GM12875 (cell line): ENCODE measurements around the gene USP35.

Experiments
- H3K4me3 ChIP-seq: one replicate; pipeline ENCODE4 v1.5.1; 2011; ENCODE audit warnings: low read depth, low read length, control low read depth
- TF ChIP-seq, protein P1 (sequence below): IDR thresholded peaks from 2 replicates; pipeline ENCODE4 v1.5.1; 2011; ENCODE audit warnings: low read depth, mild to moderate bottlenecking, control low read depth, inconsistent platforms, low read length, moderate library complexity, borderline replicate concordance; ENCODE audit not compliant: insufficient read depth

Gene USP35

DNA sequence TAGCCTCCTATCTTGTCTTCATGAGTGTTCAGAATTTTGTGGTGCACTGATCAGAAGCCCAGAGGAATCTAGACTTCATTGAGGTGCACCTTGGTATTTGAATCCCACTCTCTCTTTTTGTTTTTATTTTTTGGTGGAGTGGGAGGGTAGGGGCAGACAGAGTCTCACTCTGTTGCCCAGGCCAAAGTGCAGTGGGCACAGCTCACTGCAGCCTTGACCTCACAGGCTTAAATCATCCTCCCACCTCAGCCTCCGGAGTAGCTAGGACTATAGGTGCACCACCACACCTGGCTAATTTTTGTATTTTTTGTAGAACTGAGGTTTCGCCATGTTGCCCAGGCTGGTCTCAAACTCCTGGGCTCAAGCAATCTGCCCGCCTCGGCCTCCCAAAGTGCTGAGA, 38.4 kb upstream of the USP35 start:
- TF ChIP-seq, protein P1, sequence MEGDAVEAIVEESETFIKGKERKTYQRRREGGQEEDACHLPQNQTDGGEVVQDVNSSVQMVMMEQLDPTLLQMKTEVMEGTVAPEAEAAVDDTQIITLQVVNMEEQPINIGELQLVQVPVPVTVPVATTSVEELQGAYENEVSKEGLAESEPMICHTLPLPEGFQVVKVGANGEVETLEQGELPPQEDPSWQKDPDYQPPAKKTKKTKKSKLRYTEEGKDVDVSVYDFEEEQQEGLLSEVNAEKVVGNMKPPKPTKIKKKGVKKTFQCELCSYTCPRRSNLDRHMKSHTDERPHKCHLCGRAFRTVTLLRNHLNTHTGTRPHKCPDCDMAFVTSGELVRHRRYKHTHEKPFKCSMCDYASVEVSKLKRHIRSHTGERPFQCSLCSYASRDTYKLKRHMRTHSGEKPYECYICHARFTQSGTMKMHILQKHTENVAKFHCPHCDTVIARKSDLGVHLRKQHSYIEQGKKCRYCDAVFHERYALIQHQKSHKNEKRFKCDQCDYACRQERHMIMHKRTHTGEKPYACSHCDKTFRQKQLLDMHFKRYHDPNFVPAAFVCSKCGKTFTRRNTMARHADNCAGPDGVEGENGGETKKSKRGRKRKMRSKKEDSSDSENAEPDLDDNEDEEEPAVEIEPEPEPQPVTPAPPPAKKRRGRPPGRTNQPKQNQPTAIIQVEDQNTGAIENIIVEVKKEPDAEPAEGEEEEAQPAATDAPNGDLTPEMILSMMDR = no peak
- no peak overlapping the region for H3K4me3 ChIP-seq

DNA sequence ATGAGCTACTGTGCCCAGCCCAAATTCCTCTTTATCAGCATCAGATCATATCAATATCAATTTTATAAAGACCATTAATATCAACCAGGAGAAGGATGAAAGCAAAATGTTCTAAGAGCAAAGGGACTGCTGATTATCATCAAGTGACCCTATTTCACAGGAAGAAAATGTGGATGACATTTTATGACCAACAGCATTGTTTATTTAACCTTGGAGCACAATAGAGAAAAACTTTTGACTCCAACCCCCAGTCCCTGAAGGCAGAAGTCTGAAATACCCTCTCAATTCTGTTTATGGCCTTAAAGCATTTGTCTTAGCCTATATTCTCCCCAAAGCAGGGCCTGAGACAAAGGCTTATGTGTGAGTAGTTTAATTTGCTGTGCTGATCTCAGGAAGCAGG, 38.0 kb upstream of the USP35 start:
- TF ChIP-seq, protein P1 = no peak
- H3K4me3 ChIP-seq = no peak overlapping the region

DNA sequence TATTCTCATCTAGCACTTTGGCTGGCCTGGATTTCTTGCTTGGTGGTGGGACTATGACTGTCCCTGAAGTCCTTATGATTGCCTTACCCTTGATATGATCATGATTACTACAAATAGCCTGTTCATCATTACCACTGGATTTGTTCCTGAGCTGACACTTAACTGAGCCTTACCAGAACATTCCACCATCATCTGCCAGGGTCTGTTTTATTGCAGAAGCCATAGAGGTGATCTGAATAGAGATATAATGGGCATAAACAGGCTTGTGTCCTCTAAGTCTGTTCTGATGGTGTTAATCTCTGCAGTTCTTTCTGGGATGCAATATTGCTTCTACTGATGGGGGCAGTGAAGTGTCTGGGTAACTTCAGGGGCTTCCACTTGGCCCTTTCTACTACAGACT, 36.9 kb upstream of the USP35 start:
- H3K4me3 ChIP-seq = no peak overlapping the region

DNA sequence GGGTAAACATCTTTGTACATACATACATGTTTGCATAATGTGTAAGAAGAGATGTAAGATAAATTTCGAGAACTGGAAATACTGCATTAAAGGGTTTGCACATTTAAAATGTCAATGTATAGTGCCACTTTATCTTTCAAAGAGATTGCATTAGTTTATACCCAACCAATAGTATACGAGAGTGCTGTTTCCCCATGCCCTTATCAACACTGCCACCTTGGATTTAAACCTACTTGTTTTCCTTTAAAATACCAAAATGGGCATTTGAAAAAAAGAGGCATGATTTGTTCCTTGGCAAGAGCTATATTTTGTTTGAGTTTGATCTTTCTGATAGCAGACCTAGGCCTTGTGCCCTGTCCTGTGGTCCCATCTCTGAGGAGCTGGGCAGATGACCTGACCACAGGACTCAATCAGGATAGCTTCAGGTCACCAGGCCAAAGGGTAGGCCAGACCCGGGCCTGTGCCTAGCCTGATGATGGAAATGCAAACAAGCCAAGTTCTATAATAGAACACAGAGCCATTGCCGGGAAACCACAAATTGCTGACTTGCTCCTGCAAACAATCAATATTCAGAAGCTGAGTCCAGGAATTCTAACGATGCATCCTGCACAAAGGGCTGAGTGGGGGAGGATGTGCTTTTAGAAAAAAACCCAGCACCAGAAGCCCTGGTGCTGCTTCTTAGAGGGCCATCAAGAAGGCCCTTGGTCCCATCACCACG, 32.4 kb upstream of the USP35 start:
- TF ChIP-seq, protein P1 = no peak
- H3K4me3 ChIP-seq = no peak overlapping the region

More for the DNA sequence above, 36.9 kb upstream of the USP35 start:
- TF ChIP-seq, protein P1 = no peak

DNA sequence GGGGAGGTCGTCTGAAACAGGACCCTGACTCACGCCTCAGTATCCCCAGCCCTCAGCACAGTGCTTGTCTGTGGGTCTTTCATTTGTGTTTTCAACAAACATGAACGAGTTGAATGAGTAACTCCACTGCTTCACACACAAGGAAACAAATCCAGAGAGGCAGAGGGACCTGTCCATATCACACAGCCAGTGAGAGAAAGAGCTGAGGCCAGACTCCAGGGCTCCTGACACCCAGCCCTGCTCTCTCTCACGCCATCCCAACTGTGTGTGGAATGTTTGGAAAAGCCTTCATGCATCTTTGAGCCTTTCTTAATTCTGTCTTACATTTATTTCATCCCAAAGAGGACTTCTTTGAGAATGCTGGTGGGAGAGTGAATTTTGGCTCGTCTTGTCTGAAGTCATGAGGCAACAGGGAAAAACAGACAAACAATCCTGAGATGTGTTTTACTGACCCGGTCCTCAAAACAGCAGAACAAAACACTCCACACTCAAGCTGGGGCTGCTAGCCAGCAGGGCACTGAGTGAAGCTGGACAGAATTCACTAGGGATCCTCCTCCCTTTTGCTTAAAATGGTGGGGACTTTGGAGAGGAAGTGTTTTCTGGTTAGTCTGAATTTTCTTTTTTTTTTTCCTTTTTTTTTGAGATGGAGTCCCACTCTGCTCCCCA, 29.6 kb upstream of the USP35 start:
- TF ChIP-seq, protein P1 = no peak
- no peak overlapping the region for H3K4me3 ChIP-seq

DNA sequence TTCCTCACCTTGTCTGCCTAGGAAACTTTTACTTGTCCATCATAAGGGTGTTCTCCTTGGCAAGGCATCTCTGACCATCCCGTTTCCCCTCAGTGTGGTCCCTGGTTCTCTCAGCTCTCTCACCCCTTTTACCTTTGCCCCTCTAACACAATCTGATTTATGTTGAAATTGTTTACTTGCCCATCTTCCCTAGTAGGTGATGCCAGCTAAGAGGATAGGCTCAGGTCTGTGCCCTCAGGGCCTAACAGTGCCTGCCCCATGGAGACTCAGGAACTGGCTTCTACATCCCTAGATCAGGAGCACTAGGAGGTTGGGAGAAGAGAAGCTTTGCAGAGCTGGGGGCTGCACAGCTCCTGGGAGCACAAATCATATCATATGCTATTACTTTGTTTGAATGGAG, 28.2 kb upstream of the USP35 start:
- TF ChIP-seq, protein P1 = no peak
- no peak overlapping the region for H3K4me3 ChIP-seq

DNA sequence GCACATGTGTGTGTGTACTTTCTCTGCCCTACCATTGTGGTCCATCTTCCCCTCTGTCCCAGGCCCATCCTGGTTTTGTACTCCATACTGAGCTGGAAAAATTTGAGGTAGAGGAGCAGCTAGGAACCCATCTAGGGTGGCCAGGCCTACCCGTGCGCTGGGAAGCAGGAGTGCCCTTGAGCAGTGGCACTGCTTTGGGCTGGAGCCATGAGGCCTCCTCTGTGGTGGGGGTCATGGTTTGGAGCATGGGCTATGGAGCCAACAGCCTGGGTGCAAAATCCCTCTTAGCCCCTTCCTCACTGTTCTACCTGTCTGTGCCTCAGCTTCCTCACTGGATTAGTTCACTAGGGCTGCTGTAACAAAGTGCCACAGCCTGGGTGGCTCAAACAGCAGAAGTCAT, 27.4 kb upstream of the USP35 start:
- TF ChIP-seq, protein P1 = no peak

More for the DNA sequence above, 27.4 kb upstream of the USP35 start:
- no peak overlapping the region for H3K4me3 ChIP-seq
